Common myeloid progenitor, CD34-positive (primary cell): ENCODE measurements around the gene BRPF1.

ENCODE experiments used
- CTCF ChIA-PET: fragments of 350-600 bp; sonication (Branson Sonifier 250); formaldehyde crosslinking; loops from one replicate; lab custom pipeline; 2021; ENCODE audit warnings: antibody characterized with exemption; lab: Charles Lee
- POLR2A ChIA-PET: fragments of 350-600 bp; sonication (Branson Sonifier 250); formaldehyde crosslinking; loops from one replicate; lab custom pipeline; 2021; ENCODE audit warnings: antibody characterized with exemption; lab: Charles Lee
- DNase-seq, 3 donors: peaks; one replicate each; pipeline versions ENCODE4 v3.0.0 to v3.0.0-alpha.2; 2013
- H3K27ac ChIP-seq, 2 experiments: 1 replicate in 1 of 2; 2 replicates in 1 of 2; pipeline ENCODE4 v1.7.0; 2013; ENCODE audit warnings: inconsistent platforms in 2 of 2, low read length in 2 of 2, mild to moderate bottlenecking in 2 of 2, low read depth in 1 of 2, moderate library complexity in 1 of 2; ENCODE audit not compliant: severe bottlenecking in 2 of 2, insufficient read depth in 1 of 2, poor library complexity in 1 of 2
- H3K27me3 ChIP-seq, 5 experiments: replicated peaks in 2 of 5; 1 replicate in 3 of 5; 2 replicates in 2 of 5; pipeline versions ENCODE4 v1.6.1 to v1.7.0; 2013; ENCODE audit warnings: low read length in 4 of 5, mild to moderate bottlenecking in 2 of 5, moderate library complexity in 2 of 5, inconsistent platforms in 1 of 5; ENCODE audit not compliant: insufficient read depth in 5 of 5, control insufficient read depth in 4 of 5
- H3K36me3 ChIP-seq, 4 experiments: 1 replicate in 2 of 4; 2 replicates in 2 of 4; pipeline versions ENCODE4 v1.6.1 to v1.7.0; 2013; ENCODE audit warnings: low read length in 3 of 4, control low read depth in 1 of 4, mild to moderate bottlenecking in 1 of 4; ENCODE audit not compliant: control insufficient read depth in 4 of 4, insufficient read depth in 4 of 4
- H3K4me1 ChIP-seq, 4 experiments: 1 replicate in 3 of 4; 2 replicates in 1 of 4; pipeline versions ENCODE4 v1.6.1 to v1.7.1; 2013; ENCODE audit warnings: low read length in 3 of 4, mild to moderate bottlenecking in 3 of 4, control low read depth in 1 of 4, inconsistent platforms in 1 of 4, moderate library complexity in 1 of 4; ENCODE audit not compliant: control insufficient read depth in 4 of 4, insufficient read depth in 4 of 4; ENCODE audit errors: control extremely low read depth in 1 of 4
- H3K4me3 ChIP-seq, 7 experiments: 1 replicate in 4 of 7; 2 replicates in 3 of 7; pipeline versions ENCODE4 v1.5.1 to v1.7.0; 2013; ENCODE audit warnings: mild to moderate bottlenecking in 7 of 7, low read length in 6 of 7, moderate library complexity in 6 of 7, inconsistent platforms in 2 of 7, low read depth in 2 of 7, control low read depth in 1 of 7; ENCODE audit not compliant: insufficient read depth in 4 of 7, control insufficient read depth in 1 of 7; ENCODE audit errors: extremely low read depth in 1 of 7
- H3K9me3 ChIP-seq, 5 experiments: 1 replicate in 4 of 5; 2 replicates in 1 of 5; pipeline versions ENCODE4 v1.6.1 to v1.7.1; 2013; ENCODE audit warnings: low read length in 4 of 5, mild to moderate bottlenecking in 2 of 5, inconsistent platforms in 1 of 5, low read depth in 1 of 5, moderate library complexity in 1 of 5; ENCODE audit not compliant: control insufficient read depth in 4 of 5, insufficient read depth in 2 of 5; ENCODE audit errors: control extremely low read depth in 1 of 5
- WGBS: methylation state at CpG from one replicate; pipeline ENCODE4 v1.1.5; 2013; ENCODE audit not compliant: insufficient coverage; 5-methylcytosine and 5-hydroxymethylcytosine counted together

The BRPF1 gene

GRCh38 chr3:9721015-9721699, 10.4 kb upstream of the BRPF1 start:
- POLR2A ChIA-PET, result interaction anchor here (0.6 kb wide), 1 partner anchor 1759 kb away, joined by 3 read pairs; no protein-coding TSS in a partner anchor
- H3K9me3 ChIP-seq, result no peaks in the 10 kb centered on the region
- no peaks in the 10 kb centered on the region for H3K27me3 ChIP-seq
- 100% methylated on average over 1 of the region's 7 CpGs for WGBS
- CTCF ChIA-PET, result interaction anchor here (1.1 to 8.9 kb wide), 4 partner anchors 9 to 14 kb away, joined by 3 to 107 read pairs (median 6); partner anchors contain the start of gene BRPF1
- DNase-seq, result no peak
- H3K27ac ChIP-seq, result no peak overlapping the region
- H3K36me3 ChIP-seq, result no peaks in the 10 kb centered on the region
- H3K4me3 ChIP-seq, result no peak overlapping the region
- peaks cover 0 to 6% (median under 1%) of the 10 kb centered on the region in 4 experiments for H3K4me1 ChIP-seq

GRCh38 chr3:9721700-9722060, 9.9 kb upstream of the BRPF1 start:
- Histone ChIP-seq H3K27ac (no peak overlapping the region), H3K4me3 (no peak overlapping the region), H3K36me3 (no peaks in the 10 kb centered on the region), H3K4me1 (peaks cover 0 to 6% (median under 1%) of the 10 kb centered on the region in 4 experiments), H3K9me3 (no peaks in the 10 kb centered on the region), H3K27me3 (no peaks in the 10 kb centered on the region)
- 77% methylated on average over 2 of the region's 2 CpGs for WGBS
- CTCF ChIA-PET, result interaction anchor here (1.1 to 8.9 kb wide), 5 partner anchors 8 to 47 kb away, joined by 3 to 107 read pairs (median 5); partner anchors contain the start of gene BRPF1
- POLR2A ChIA-PET, result no interaction called here
- no peak for DNase-seq

- H3K27ac ChIP-seq, result no peak overlapping the region
- H3K27me3 ChIP-seq, result no peaks in the 10 kb centered on the region
- H3K9me3 ChIP-seq, result no peaks in the 10 kb centered on the region
- ChIA-PET POLR2A (no interaction called here), CTCF (interaction anchor here (0.7 to 8.5 kb wide), 5 partner anchors 8 to 14 kb away, joined by 3 to 107 read pairs (median 12); no protein-coding TSS in a partner anchor)
- 97% methylated on average over 4 of the region's 4 CpGs for WGBS
- no peak for DNase-seq
- H3K4me1 ChIP-seq, result peaks cover 3 to 29% (median 17%) of the 10 kb centered on the region in 4 experiments
- no peak overlapping the region for H3K4me3 ChIP-seq
- H3K36me3 ChIP-seq, result no peaks in the 10 kb centered on the region
Measured at GRCh38 chr3:9725775-9726515, 5.6 kb upstream of the BRPF1 start.

- 26% methylated on average over 9 of the region's 11 CpGs for WGBS
- H3K27ac ChIP-seq, result no peak overlapping the region
- no peaks in the 10 kb centered on the region for H3K27me3 ChIP-seq
- peak; percentile 74 to 83 (median 82) for DNase-seq
- CTCF ChIA-PET, result interaction anchor here (0.7 to 8.5 kb wide), 16 partner anchors 9 to 220 kb away, joined by 3 to 107 read pairs (median 5); no protein-coding TSS in a partner anchor
- H3K4me3 ChIP-seq, result peak overlapping the region in 1 of 7 experiments; percentile 48
- peaks cover 3 to 24% (median 17%) of the 10 kb centered on the region in 4 experiments for H3K4me1 ChIP-seq
- H3K36me3 ChIP-seq, result no peaks in the 10 kb centered on the region
- POLR2A ChIA-PET, result interaction anchor here (1.4 kb wide), 1 partner anchor 11 kb away, joined by 3 read pairs; no protein-coding TSS in a partner anchor
- H3K9me3 ChIP-seq, result no peaks in the 10 kb centered on the region
Measured at GRCh38 chr3:9727041-9727595, 4.4 kb upstream of the BRPF1 start.

GRCh38 chr3:9727743-9728142, 3.8 kb upstream of the BRPF1 start:
- no peaks in the 10 kb centered on the region for H3K9me3 ChIP-seq
- H3K4me1 ChIP-seq, result peaks cover 3 to 28% (median 22%) of the 10 kb centered on the region in 4 experiments
- no peaks in the 10 kb centered on the region for H3K27me3 ChIP-seq
- POLR2A ChIA-PET, result interaction anchor here (1.4 kb wide), 1 partner anchor 12 kb away, joined by 3 read pairs; no protein-coding TSS in a partner anchor
- no peak overlapping the region for H3K4me3 ChIP-seq
- no peak overlapping the region for H3K27ac ChIP-seq
- DNase-seq, result no peak
- CTCF ChIA-PET, result interaction anchor here (0.8 to 8.5 kb wide), 15 partner anchors 9 to 219 kb away, joined by 3 to 107 read pairs (median 6); no protein-coding TSS in a partner anchor
- WGBS, result 100% methylated on average over 2 of the region's 2 CpGs
- H3K36me3 ChIP-seq, result no peaks in the 10 kb centered on the region

- 100% methylated on average over 10 of the region's 10 CpGs for WGBS
- ChIA-PET POLR2A (no interaction called here), CTCF (interaction anchor here (1.2 to 8.5 kb wide), 3 partner anchors 11 to 40 kb away, joined by 3 to 107 read pairs (median 4); no protein-coding TSS in a partner anchor)
- H3K27ac ChIP-seq, result no peak overlapping the region
- H3K27me3 ChIP-seq, result no peaks in the 10 kb centered on the region
- DNase-seq, result no peak
- H3K4me1 ChIP-seq, result peaks cover 6 to 45% (median 38%) of the 10 kb centered on the region in 4 experiments
- H3K9me3 ChIP-seq, result no peaks in the 10 kb centered on the region
- no peak overlapping the region for H3K4me3 ChIP-seq
- H3K36me3 ChIP-seq, result peaks cover 0 to 14% (median 4%) of the 10 kb centered on the region in 4 experiments
Measured at GRCh38 chr3:9729419-9729818, 2.1 kb upstream of the BRPF1 start.
